Keratinocyte (primary cell): ENCODE data around the gene MTHFD2.

Experiments used
- EZH2 ChIP-seq: IDR thresholded peaks from one replicate; pipeline ENCODE4 v1.6.1; 2012; ENCODE audit warnings: inconsistent platforms, mild to moderate bottlenecking, low read length, moderate library complexity
- TF ChIP-seq, protein P1 (sequence below), 3 experiments: IDR thresholded peaks in 1 of 3; conservative IDR thresholded peaks in 1 of 3; optimal IDR thresholded peaks in 1 of 3; 2 replicates in 2 of 3; 3 replicates in 1 of 3; pipeline versions ENCODE3 to v1.5.1; 2011; ENCODE audit warnings: low read length in 3 of 3, mild to moderate bottlenecking in 3 of 3, moderate library complexity in 2 of 3, control low read depth in 1 of 3, inconsistent platforms in 1 of 3; ENCODE audit not compliant: insufficient read depth in 2 of 3; ENCODE audit errors: extremely low read depth in 1 of 3

DNA sequence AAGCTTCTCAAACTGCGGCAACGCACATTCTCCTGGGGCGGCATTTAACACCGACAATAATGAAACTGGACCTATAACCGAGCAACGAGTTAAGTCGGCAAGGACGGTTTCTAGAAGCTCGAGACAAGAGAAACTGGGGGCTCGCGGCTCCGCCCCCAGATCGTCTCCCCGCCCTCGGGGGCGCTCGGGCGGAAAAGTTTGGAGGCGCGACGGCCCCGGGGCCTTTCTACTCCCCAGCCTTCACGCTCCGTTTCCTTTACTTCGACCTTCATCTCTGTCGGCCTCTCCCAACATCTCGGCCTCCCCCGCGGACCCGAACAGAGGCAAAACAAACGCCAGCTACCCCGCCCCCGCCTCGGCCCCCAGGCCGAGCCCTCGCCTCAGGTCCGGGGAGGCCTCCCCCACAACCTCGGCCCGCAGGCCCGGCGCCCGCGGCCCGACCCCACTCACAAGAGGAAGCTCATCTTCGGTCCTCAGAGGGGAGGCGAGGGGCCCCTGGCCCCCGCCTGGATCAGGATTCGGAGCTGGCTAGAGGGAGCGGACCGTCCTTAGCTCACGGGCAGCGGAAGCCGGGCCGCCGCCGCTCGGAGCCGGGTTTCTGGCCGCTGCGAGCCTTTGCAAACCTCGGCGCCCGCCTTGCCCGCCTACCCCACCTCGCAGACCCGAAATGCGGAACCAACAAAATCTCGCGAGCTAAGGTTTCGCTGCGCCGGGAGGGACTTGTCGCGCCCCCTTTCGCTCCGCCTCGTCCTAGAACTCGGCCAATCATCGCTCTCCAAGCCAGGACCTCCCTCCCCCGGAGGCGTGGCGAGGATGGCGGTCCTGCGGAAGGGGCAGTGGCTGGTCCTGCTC is 20.0 kb upstream of the MTHFD2 start, which contains the start of gene MOB1A:
- TF ChIP-seq, protein P1, sequence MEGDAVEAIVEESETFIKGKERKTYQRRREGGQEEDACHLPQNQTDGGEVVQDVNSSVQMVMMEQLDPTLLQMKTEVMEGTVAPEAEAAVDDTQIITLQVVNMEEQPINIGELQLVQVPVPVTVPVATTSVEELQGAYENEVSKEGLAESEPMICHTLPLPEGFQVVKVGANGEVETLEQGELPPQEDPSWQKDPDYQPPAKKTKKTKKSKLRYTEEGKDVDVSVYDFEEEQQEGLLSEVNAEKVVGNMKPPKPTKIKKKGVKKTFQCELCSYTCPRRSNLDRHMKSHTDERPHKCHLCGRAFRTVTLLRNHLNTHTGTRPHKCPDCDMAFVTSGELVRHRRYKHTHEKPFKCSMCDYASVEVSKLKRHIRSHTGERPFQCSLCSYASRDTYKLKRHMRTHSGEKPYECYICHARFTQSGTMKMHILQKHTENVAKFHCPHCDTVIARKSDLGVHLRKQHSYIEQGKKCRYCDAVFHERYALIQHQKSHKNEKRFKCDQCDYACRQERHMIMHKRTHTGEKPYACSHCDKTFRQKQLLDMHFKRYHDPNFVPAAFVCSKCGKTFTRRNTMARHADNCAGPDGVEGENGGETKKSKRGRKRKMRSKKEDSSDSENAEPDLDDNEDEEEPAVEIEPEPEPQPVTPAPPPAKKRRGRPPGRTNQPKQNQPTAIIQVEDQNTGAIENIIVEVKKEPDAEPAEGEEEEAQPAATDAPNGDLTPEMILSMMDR (optimal IDR thresholded peaks at IDR 0.05 in 1 of 3, IDR thresholded peaks at IDR 0.05 in 1 of 3, conservative IDR thresholded peaks at IDR 0.05 in 1 of 3; ENCODE audit: extremely low read depth in 1 of 3, insufficient read depth in 2 of 3, low read length in 3 of 3) = no peak
- TF ChIP-seq EZH2 = no peak
